Activated CD4-positive, alpha-beta T cell treated with anti-CD3 and anti-CD28 coated beads, Interleukin-2, amount 10 ng/mL, durations not matched to agents 7 days and 5 days (primary cell): ENCODE data around the gene SCO2. TPM values are rescaled to one million over a fixed set of nuclear protein-coding genes. Genes with fewer than 3 reads are reported as not detected.

Experiments
- CTCF ChIA-PET: fragments of 350-600 bp; sonication (Branson Sonifier 250); formaldehyde crosslinking; loops from one replicate; lab custom pipeline; 2021; ENCODE audit warnings: antibody characterized with exemption; lab: Charles Lee
- POLR2A ChIA-PET: fragments of 350-600 bp; sonication (Branson Sonifier 250); formaldehyde crosslinking; loops from one replicate; lab custom pipeline; 2021; ENCODE audit warnings: antibody characterized with exemption; lab: Charles Lee
- DNase-seq: peaks from one replicate; pipeline ENCODE4 v3.0.0-alpha.2; 2020
- H3K27ac Mint-ChIP-seq: one replicate; pipeline ENCODE4 v1.8.0; 2021; ENCODE audit warnings: mild to moderate bottlenecking, moderate library complexity, mixed read lengths
- H3K27me3 Mint-ChIP-seq: one replicate; pipeline ENCODE4 v1.8.0; 2021; ENCODE audit warnings: mixed read lengths
- H3K36me3 Mint-ChIP-seq: one replicate; pipeline ENCODE4 v1.8.0; 2021; ENCODE audit warnings: low read depth, mixed read lengths
- H3K4me1 Mint-ChIP-seq: one replicate; pipeline ENCODE4 v1.8.0; 2021; ENCODE audit warnings: mixed read lengths
- H3K4me3 Mint-ChIP-seq: one replicate; pipeline ENCODE4 v1.8.0; 2021; ENCODE audit warnings: mild to moderate bottlenecking, moderate library complexity, mixed read lengths
- H3K9me3 Mint-ChIP-seq: one replicate; pipeline ENCODE4 v1.8.0; 2021; ENCODE audit warnings: mixed read lengths
- total RNA-seq, 2 experiments: library from RNA; stranded (reverse); gene quantifications; one replicate each; pipeline ENCODE4 v1.2.3, GENCODE V29; 2021

SCO2 gene
- total RNA-seq, 2 experiments from 2014 or later = 2.8 to 10.5 TPM

DNA sequence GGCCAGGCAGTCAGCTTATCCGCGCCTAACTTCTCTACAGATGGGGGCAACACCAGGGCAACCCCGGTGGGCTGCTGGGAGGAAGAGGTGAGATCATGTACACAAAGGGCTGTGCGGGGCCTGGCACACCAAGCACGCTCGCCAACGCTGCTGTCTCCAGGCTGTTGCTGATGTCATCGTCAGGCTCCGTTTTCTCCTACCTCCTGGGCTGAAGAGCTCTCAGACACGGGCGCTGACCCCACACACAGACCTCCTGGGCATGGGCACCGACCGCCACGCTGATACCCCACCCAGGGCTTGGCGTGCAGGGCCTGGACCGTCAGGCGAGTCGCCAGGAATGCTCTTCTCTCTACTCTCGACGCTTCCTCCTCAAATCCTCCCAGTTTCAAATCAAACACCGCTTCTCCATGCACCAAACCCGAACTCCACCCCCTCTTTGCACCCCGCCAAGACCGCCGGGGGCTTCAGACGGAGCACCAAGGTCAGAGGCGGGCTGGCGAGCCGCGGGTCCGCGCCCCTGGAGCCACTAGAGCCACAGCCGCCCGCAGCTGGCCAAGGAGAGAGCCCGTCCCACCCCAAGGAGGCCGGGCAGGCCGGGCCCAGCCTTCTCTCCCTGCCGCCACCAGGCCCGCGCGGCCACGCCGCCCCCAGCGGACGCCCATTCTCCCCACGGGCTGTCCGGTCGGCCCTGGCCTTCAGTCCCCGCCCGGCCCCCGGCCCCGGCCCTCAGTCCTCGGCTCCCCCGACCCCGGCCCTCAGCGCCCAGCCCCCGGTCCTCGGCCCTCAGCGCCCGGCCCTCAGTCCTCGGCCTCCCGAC, 51.3 kb downstream of the SCO2 start:
- Mint-ChIP-seq H3K9me3 (no peaks in the 10 kb centered on the region), H3K4me3 (peak overlapping the region; percentile 89), H3K27ac (peak overlapping the region; percentile 88), H3K4me1 (peaks cover 60% of the 10 kb centered on the region), H3K36me3 (peaks cover 16% of the 10 kb centered on the region), H3K27me3 (no peaks in the 10 kb centered on the region)
- ChIA-PET CTCF (interaction anchor here (1.0 to 2.4 kb wide), 8 partner anchors 16 to 147 kb away, joined by 3 to 13 read pairs (median 4); partner anchors contain the start of genes KLHDC7B and SCO2), POLR2A (no interaction called here)
- peak; percentile 29 for DNase-seq

Other genes with a start within 250 kb of the SCO2 start
- 10 to 100 TPM; 10.7 to 11.1 TPM for gene PLXNB2, start 218.0 kb downstream of the SCO2 start, total RNA-seq
- gene DENND6B, start 198.6 kb downstream of the SCO2 start, total RNA-seq = 1 to 10 TPM; 3.1 to 3.6 TPM
- gene PPP6R2, start 182.3 kb downstream of the SCO2 start, total RNA-seq = 10 to 100 TPM; 55.6 to 67.6 TPM
- 100 to 1,000 TPM; 211 to 224 TPM for gene SBF1, start 50.6 kb downstream of the SCO2 start, total RNA-seq
- gene ADM2, start 44.1 kb downstream of the SCO2 start, total RNA-seq = 1 to 10 TPM; 3.7 to 4.1 TPM
- gene MIOX, start 38.7 kb downstream of the SCO2 start, total RNA-seq = under 1 TPM in 1 of 2 experiments, not detected in 1; 0.23 TPM
- 100 to 1,000 TPM; 130 to 139 TPM for gene LMF2, start 17.9 kb downstream of the SCO2 start, total RNA-seq
- 100 to 1,000 TPM; 110 to 133 TPM for gene NCAPH2, start 17.4 kb downstream of the SCO2 start, total RNA-seq
- gene TYMP, start 4.4 kb upstream of the SCO2 start, total RNA-seq = 100 to 1,000 TPM in 1 of 2 experiments, 10 to 100 TPM in 1; 92.2 to 126 TPM
- gene KLHDC7B, start 20.3 kb upstream of the SCO2 start, total RNA-seq = 10 to 100 TPM; 15.6 to 16.0 TPM
- gene SYCE3, start 37.3 kb upstream of the SCO2 start, total RNA-seq = under 1 TPM in 1 of 2 experiments, not detected in 1; 0.87 TPM
- 100 to 1,000 TPM; 107 to 113 TPM for gene CPT1B, start 52.8 kb upstream of the SCO2 start, total RNA-seq
- gene CHKB, start 57.3 kb upstream of the SCO2 start, total RNA-seq = 100 to 1,000 TPM; 140 to 142 TPM
- under 1 TPM; 0.29 to 0.37 TPM for gene MAPK8IP2, start 75.2 kb upstream of the SCO2 start, total RNA-seq
- 10 to 100 TPM; 64.2 to 66.5 TPM for gene ARSA, start 102.6 kb upstream of the SCO2 start, total RNA-seq
- under 1 TPM; 0.02 to 0.04 TPM for gene SHANK3, start 147.2 kb upstream of the SCO2 start, total RNA-seq
- gene ACR, start 212.6 kb upstream of the SCO2 start, total RNA-seq = not detected